Breast epithelium (tissue), 3 donors: ENCODE results near the gene GALNT16.

Experiments
- POLR2A ChIP-seq: fragments of 450-650 bp; IDR thresholded peaks from one replicate; pipeline ENCODE4 v1.6.1; 2016; ENCODE audit warnings: antibody characterized with exemption, mild to moderate bottlenecking, moderate library complexity
- POLR2AphosphoS5 ChIP-seq, 3 donors: sonication (generic); formaldehyde crosslinking; IDR thresholded peaks; one replicate each; pipeline ENCODE4 v1.6.1; 2017; ENCODE audit warnings: antibody characterized with exemption in 3 of 3

- TF ChIP-seq POLR2A (no peak), POLR2AphosphoS5 (IDR thresholded peaks at IDR 0.05) (no peak)
Observed at GRCh38 chr14:69249603-69250002, 10.4 kb upstream of the GALNT16 start.
